Ovary (tissue), 9 donors: Measurements from ENCODE around the gene ABTB2. TPM values are rescaled to one million over a fixed set of nuclear protein-coding genes. Genes with fewer than 3 reads are reported as not detected.

Source experiments
- DNase-seq, 5 donors: peaks; one replicate each; pipeline ENCODE4 v3.0.0-alpha.2; 2019 to 2020
- H3K27ac ChIP-seq, 2 donors: fragments of 200-600 bp; one replicate each; pipeline versions ENCODE4 v1.5.1 to v1.8.0; 2019 to 2022
- H3K27me3 ChIP-seq: fragments of 200-600 bp; one replicate; pipeline ENCODE4 v1.8.0; 2022
- H3K36me3 ChIP-seq: fragments of 200-600 bp; sonication (generic); one replicate; pipeline ENCODE4 v1.5.1; 2019
- H3K4me1 ChIP-seq: one replicate; pipeline ENCODE4 v1.8.1; 2013; ENCODE audit warnings: mild to moderate bottlenecking, moderate library complexity; ENCODE audit not compliant: insufficient read depth
- H3K4me3 ChIP-seq: fragments of 200-600 bp; sonication (generic); one replicate; pipeline ENCODE4 v1.5.1; 2017
- H3K9me3 ChIP-seq, 2 donors: fragments of 200-600 bp in 1 of 2; sonication (generic) in 1 of 2; one replicate each; pipeline versions ENCODE4 v1.5.1 to v1.8.1; 2013 to 2019; ENCODE audit warnings: mild to moderate bottlenecking in 1 of 2, moderate library complexity in 1 of 2
- EP300 ChIP-seq: sonication (generic); formaldehyde crosslinking; IDR thresholded peaks from one replicate; pipeline ENCODE4 v1.6.1; 2017; ENCODE audit warnings: antibody characterized with exemption
- POLR2A ChIP-seq: fragments of 450-650 bp; IDR thresholded peaks from one replicate; pipeline ENCODE4 v1.6.1; 2017; ENCODE audit warnings: antibody characterized with exemption, mild to moderate bottlenecking, moderate library complexity
- WGBS, 3 donors: extraction: QIAGEN DNeasy Blood & Tissue Kit in 1 of 3; methylation state at CpG; one replicate each; pipeline versions ENCODE4 v1.1.5 to v1.1.7; 2013 to 2017; 5-methylcytosine and 5-hydroxymethylcytosine counted together
- intact Hi-C, 4 donors: fragments of 100-400 bp; cut with DNase I; formaldehyde crosslinking; loops; one replicate each; pipeline versions ENCODE4 v1.11.0 to v1.15.1; 2022 to 2023
- polyA plus RNA-seq, 2 donors: library from polyadenylated mRNA; stranded (reverse); fragments of 200-250 nt in 1 of 2; fragments of 350-450 nt in 1 of 2; fragmentation: Illumina TruSeq in 1 of 2; extraction: RNeasy Lipid Tissue Mini Kit (QIAGEN cat#74804) in 1 of 2; gene quantifications; one replicate each; pipeline ENCODE4 v1.2.3, GENCODE V29; 2013 to 2014
- total RNA-seq, 7 donors: library from RNA; depleted of rRNA in 2 of 7; stranded (reverse); fragments of >200 nt in 2 of 7; fragmentation: NEBNext Ultra II Directional in 3 of 7; extraction: Animal tissue kit (Norgen Biotek cat#: 25700) in 3 of 7; gene quantifications; one replicate each; pipeline versions ENCODE4 v1.1.0 to v1.2.4, GENCODE V29; 2016 to 2023
- TF ChIP-seq, protein P1 (sequence below), 3 donors: fragments of 450-650 bp in 2 of 3; fragments of 200-600 bp in 1 of 3; IDR thresholded peaks; one replicate each; pipeline versions ENCODE4 v1.5.1 to v1.8.0; 2016 to 2022; ENCODE audit warnings: antibody characterized with exemption in 3 of 3, mild to moderate bottlenecking in 1 of 3
- donor health status: DM: no; HTN: no; CAD: no; lungs with moderate emphysema.
- donor health status: DM: no; HTN: no; CAD: no.
- donor health status: Bipolar disorder and iron deficiency.
- donor health status: DM: yes; HTN: yes; CAD: no.
- donor health status: DM: no; HTN: no; CAD: no.
- donor health status: DM: yes; HTN: yes; CAD: no.

Gene ABTB2
- total and polyA plus RNA-seq, 9 donors, result 1.2 to 7.2 (median 2.6) TPM

- Histone ChIP-seq H3K4me1 (no peaks in the 10 kb centered on the region), H3K4me3 (no peak overlapping the region), H3K36me3 (no peaks in the 10 kb centered on the region), H3K27me3 (no peaks in the 10 kb centered on the region), H3K9me3 (no peaks in the 10 kb centered on the region), H3K27ac (no peak overlapping the region)
- intact Hi-C loops, result no loop called here
- no peak for DNase-seq
- WGBS, 3 donors, result 73 to 81% (median 77%) methylated on average over 5 of the region's 5 CpGs
- TF ChIP-seq EP300 (no peak), POLR2A (no peak)
- TF ChIP-seq, protein P1, sequence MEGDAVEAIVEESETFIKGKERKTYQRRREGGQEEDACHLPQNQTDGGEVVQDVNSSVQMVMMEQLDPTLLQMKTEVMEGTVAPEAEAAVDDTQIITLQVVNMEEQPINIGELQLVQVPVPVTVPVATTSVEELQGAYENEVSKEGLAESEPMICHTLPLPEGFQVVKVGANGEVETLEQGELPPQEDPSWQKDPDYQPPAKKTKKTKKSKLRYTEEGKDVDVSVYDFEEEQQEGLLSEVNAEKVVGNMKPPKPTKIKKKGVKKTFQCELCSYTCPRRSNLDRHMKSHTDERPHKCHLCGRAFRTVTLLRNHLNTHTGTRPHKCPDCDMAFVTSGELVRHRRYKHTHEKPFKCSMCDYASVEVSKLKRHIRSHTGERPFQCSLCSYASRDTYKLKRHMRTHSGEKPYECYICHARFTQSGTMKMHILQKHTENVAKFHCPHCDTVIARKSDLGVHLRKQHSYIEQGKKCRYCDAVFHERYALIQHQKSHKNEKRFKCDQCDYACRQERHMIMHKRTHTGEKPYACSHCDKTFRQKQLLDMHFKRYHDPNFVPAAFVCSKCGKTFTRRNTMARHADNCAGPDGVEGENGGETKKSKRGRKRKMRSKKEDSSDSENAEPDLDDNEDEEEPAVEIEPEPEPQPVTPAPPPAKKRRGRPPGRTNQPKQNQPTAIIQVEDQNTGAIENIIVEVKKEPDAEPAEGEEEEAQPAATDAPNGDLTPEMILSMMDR (IDR thresholded peaks at IDR 0.05), result no peak
These were observed 22.0 kb downstream of the ABTB2 start for GRCh38 chr11:34335801-34336200.

DNA sequence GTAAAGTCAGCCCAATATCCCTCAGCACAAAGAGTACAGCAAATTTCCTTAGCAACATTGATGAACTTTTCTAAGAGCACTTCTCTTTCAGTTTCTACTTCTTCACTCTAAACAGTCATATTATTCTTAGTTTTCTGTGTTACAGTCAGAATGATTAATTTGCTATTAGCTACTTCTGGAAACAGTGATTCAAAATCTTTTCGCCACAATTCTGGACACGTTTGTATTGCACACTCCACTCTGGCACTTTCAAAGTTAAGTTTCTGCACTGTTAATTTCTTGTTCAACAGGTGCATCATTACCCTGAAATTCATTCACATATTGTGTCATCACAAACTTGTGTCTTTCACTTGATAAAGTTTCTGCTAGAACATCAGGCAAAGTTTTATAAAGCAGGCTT, 22.5 kb downstream of the ABTB2 start:
- Histone ChIP-seq H3K9me3 (no peaks in the 10 kb centered on the region), H3K36me3 (no peaks in the 10 kb centered on the region), H3K27me3 (no peaks in the 10 kb centered on the region), H3K27ac (no peak overlapping the region), H3K4me1 (no peaks in the 10 kb centered on the region), H3K4me3 (no peak overlapping the region)
- no peak for TF ChIP-seq POLR2A
- TF ChIP-seq, protein P1 (IDR thresholded peaks at IDR 0.05), result no peak
- TF ChIP-seq EP300, result no peak
- intact Hi-C loops, result no loop called here
- no peak for DNase-seq
- 35 to 93% (median 62%) methylated on average over 2 of the region's 2 CpGs for WGBS, 3 donors

- H3K4me1 ChIP-seq, result no peaks in the 10 kb centered on the region
- H3K27ac ChIP-seq, result no peak overlapping the region
- H3K36me3 ChIP-seq, result no peaks in the 10 kb centered on the region
- TF ChIP-seq EP300, result no peak
- no peak for TF ChIP-seq POLR2A
- TF ChIP-seq, protein P1 (IDR thresholded peaks at IDR 0.05), result no peak
- intact Hi-C loops, result no loop called here
- 75 to 80% (median 77%) methylated on average over 3 of the region's 3 CpGs for WGBS, 3 donors
- H3K9me3 ChIP-seq, result no peaks in the 10 kb centered on the region
- H3K4me3 ChIP-seq, result no peak overlapping the region
- no peaks in the 10 kb centered on the region for H3K27me3 ChIP-seq
- DNase-seq, result no peak
These were observed 24.0 kb downstream of the ABTB2 start for GRCh38 chr11:34333787-34334186.

DNA sequence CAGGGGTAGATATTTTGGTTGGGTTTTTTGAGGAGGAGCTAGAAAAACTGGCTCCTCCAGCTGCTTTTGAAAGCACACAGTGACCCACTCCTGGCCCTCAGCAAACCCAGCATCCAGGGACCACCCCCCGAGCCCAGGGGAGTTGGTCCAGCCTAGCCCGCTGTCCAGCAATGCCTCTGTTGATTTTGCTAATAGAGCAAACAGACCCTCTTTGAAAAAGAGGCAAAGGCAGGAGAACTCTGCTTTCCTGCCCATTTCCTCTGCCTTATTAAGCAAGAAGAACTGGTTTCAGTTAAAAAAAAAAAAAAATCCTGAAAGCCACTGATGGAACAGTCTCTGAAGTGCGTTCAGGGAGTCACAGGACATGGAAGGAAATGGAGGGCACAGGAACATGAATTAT, 25.3 kb downstream of the ABTB2 start:
- TF ChIP-seq POLR2A (no peak), EP300 (no peak)
- intact Hi-C loops, result no loop called here
- Histone ChIP-seq H3K27me3 (no peaks in the 10 kb centered on the region), H3K36me3 (no peaks in the 10 kb centered on the region), H3K4me3 (no peak overlapping the region), H3K27ac (no peak overlapping the region), H3K9me3 (no peaks in the 10 kb centered on the region), H3K4me1 (peaks cover 6% of the 10 kb centered on the region)
- WGBS, 3 donors, result 59 to 66% (median 61%) methylated on average over 3 of the region's 3 CpGs
- no peak for DNase-seq

DNA sequence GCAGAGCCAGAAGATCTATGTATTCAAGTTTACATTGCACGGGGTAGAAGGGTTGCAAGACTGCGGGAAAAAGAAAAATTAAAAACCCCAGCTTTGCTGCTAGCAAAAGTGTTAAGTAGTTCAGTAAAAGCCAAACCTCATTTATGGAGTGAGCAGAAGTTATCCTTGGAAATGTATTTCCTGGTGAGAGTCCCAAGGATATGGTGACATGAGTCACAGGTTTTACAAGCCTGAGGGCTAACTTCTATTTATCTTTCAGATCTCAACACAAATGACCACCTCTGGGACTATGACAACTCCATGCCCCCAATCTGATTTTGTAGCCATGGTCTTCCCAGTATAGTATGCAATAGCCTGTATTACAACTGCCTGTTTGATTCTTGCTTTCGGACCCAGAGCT, 26.1 kb downstream of the ABTB2 start:
- Histone ChIP-seq H3K27me3 (no peaks in the 10 kb centered on the region), H3K4me1 (peaks cover 8% of the 10 kb centered on the region), H3K4me3 (no peak overlapping the region), H3K36me3 (no peaks in the 10 kb centered on the region), H3K9me3 (no peaks in the 10 kb centered on the region), H3K27ac (no peak overlapping the region)
- TF ChIP-seq EP300 (no peak), POLR2A (no peak)
- TF ChIP-seq, protein P1 (IDR thresholded peaks at IDR 0.05), result no peak
- DNase-seq, result no peak
- WGBS, 3 donors, result 90 to 98% (median 93%) methylated on average over 3 of the region's 3 CpGs
- intact Hi-C loops, result no loop called here
